NCI-H2227 treated with DMSO at 0.1 percent for 48 hours (cell line): Measurements from ENCODE around the gene SYNE1.

Source experiments
- DNase-seq: peaks from one replicate; lab custom pipeline; 2025; lab: John Stamatoyannopoulos, UW

SYNE1 gene

GRCh38 chr6:152184573-152184916 is 452.6 kb downstream of the SYNE1 start:
- no peak for DNase-seq

GRCh38 chr6:152180601-152181000 is 456.6 kb downstream of the SYNE1 start:
- DNase-seq, result no peak

GRCh38 chr6:152176268-152176667 is 460.9 kb downstream of the SYNE1 start:
- DNase-seq, result no peak

- DNase-seq, result no peak
These were observed 463.2 kb downstream of the SYNE1 start for GRCh38 chr6:152173957-152174356.

GRCh38 chr6:152173321-152173720 is 463.8 kb downstream of the SYNE1 start:
- DNase-seq, result no peak

GRCh38 chr6:152170702-152171667 is 466.2 kb downstream of the SYNE1 start:
- no peak for DNase-seq

GRCh38 chr6:152170313-152170701 is 466.9 kb downstream of the SYNE1 start:
- DNase-seq, result no peak

GRCh38 chr6:152167641-152168603 is 469.2 kb downstream of the SYNE1 start:
- DNase-seq, result no peak

GRCh38 chr6:152166897-152167296 is 470.3 kb downstream of the SYNE1 start:
- DNase-seq, result no peak

- no peak for DNase-seq
These were observed 470.7 kb downstream of the SYNE1 start for GRCh38 chr6:152166497-152166896.

GRCh38 chr6:152164957-152165356 is 472.2 kb downstream of the SYNE1 start:
- DNase-seq, result no peak

- DNase-seq, result no peak
These were observed 475.7 kb downstream of the SYNE1 start for GRCh38 chr6:152161501-152161900.

GRCh38 chr6:152160346-152160745 is 476.8 kb downstream of the SYNE1 start:
- no peak for DNase-seq

GRCh38 chr6:152155792-152156191 is 481.4 kb downstream of the SYNE1 start:
- DNase-seq, result no peak

GRCh38 chr6:152154559-152155356 is 482.4 kb downstream of the SYNE1 start:
- no peak for DNase-seq

GRCh38 chr6:152151920-152152319 is 485.2 kb downstream of the SYNE1 start:
- no peak for DNase-seq

- no peak for DNase-seq
These were observed 487.0 kb downstream of the SYNE1 start for GRCh38 chr6:152150196-152150595.

GRCh38 chr6:152148412-152148811 is 488.8 kb downstream of the SYNE1 start:
- DNase-seq, result no peak

- no peak for DNase-seq
These were observed 489.9 kb downstream of the SYNE1 start for GRCh38 chr6:152147269-152147668.

- DNase-seq, result no peak
These were observed 490.8 kb downstream of the SYNE1 start for GRCh38 chr6:152146385-152146784.

GRCh38 chr6:152143359-152143758 is 493.8 kb downstream of the SYNE1 start:
- DNase-seq, result no peak

- no peak for DNase-seq
These were observed 495.1 kb downstream of the SYNE1 start for GRCh38 chr6:152142105-152142504.
